Measurements from ENCODE around the gene PHLPP1.

The PHLPP1 gene

GRCh38 chr18:62744076-62744968 lies 29.0 kb downstream of the PHLPP1 start:
- DNase-seq, result no peak

GRCh38 chr18:62745089-62745751 lies 29.9 kb downstream of the PHLPP1 start:
- DNase-seq, result no peak

- DNase-seq, result no peak
These were observed 34.0 kb downstream of the PHLPP1 start for GRCh38 chr18:62749389-62749788.

GRCh38 chr18:62751341-62751821 lies 36.0 kb downstream of the PHLPP1 start:
- DNase-seq, result no peak

GRCh38 chr18:62751977-62752376 lies 36.6 kb downstream of the PHLPP1 start:
- no peak for DNase-seq

- DNase-seq, result no peak
These were observed 38.7 kb downstream of the PHLPP1 start for GRCh38 chr18:62754026-62754425.

- no peak for DNase-seq
These were observed 40.1 kb downstream of the PHLPP1 start for GRCh38 chr18:62755454-62755853.

GRCh38 chr18:62755946-62756345 lies 40.6 kb downstream of the PHLPP1 start:
- DNase-seq, result no peak

- DNase-seq, result no peak
These were observed 42.2 kb downstream of the PHLPP1 start for GRCh38 chr18:62757399-62758010.

- no peak for DNase-seq
These were observed 43.2 kb downstream of the PHLPP1 start for GRCh38 chr18:62758591-62758990.

GRCh38 chr18:62759704-62760402 lies 44.5 kb downstream of the PHLPP1 start:
- no peak for DNase-seq

GRCh38 chr18:62760403-62760734 lies 45.0 kb downstream of the PHLPP1 start:
- no peak for DNase-seq

GRCh38 chr18:62763101-62763521 lies 47.8 kb downstream of the PHLPP1 start:
- DNase-seq, result no peak

- DNase-seq, result no peak
These were observed 50.9 kb downstream of the PHLPP1 start for GRCh38 chr18:62766266-62766665.

- no peak for DNase-seq
These were observed 52.0 kb downstream of the PHLPP1 start for GRCh38 chr18:62767321-62767720.

- no peak for DNase-seq
These were observed 52.7 kb downstream of the PHLPP1 start for GRCh38 chr18:62767836-62768557.

- no peak for DNase-seq
These were observed 53.2 kb downstream of the PHLPP1 start for GRCh38 chr18:62768558-62768943.

- no peak for DNase-seq
These were observed 53.9 kb downstream of the PHLPP1 start for GRCh38 chr18:62769216-62769615.

GRCh38 chr18:62771494-62772270 lies 56.3 kb downstream of the PHLPP1 start:
- DNase-seq, result no peak

- no peak for DNase-seq
These were observed 57.7 kb downstream of the PHLPP1 start for GRCh38 chr18:62772860-62773584.

GRCh38 chr18:62773691-62774090 lies 58.4 kb downstream of the PHLPP1 start:
- no peak for DNase-seq
